Neural cell (in vitro differentiated cells): ENCODE results near the gene LRRC39.

Experiments used
- CTCF ChIP-seq: fragments of 450-650 bp; IDR thresholded peaks from 2 replicates; pipeline ENCODE4 v1.5.1; 2014; ENCODE audit warnings: antibody characterized with exemption, mild to moderate bottlenecking, moderate library complexity; ENCODE audit not compliant: poor library complexity, severe bottlenecking
- EP300 ChIP-seq: fragments of 450-650 bp; conservative IDR thresholded peaks from 2 replicates; pipeline ENCODE4 v1.6.1; 2014; ENCODE audit warnings: antibody characterized with exemption, mild to moderate bottlenecking, moderate library complexity; ENCODE audit not compliant: poor library complexity, severe bottlenecking
- MXI1 ChIP-seq: fragments of 450-650 bp; conservative IDR thresholded peaks from 2 replicates; pipeline ENCODE4 v1.6.1; 2014; ENCODE audit warnings: antibody characterized with exemption, mild to moderate bottlenecking; ENCODE audit not compliant: poor library complexity, severe bottlenecking
- POLR2AphosphoS5 ChIP-seq: IDR thresholded peaks from 2 replicates; pipeline ENCODE4 v1.6.1; 2012
- REST ChIP-seq: IDR thresholded peaks from 2 replicates; pipeline ENCODE4 v1.6.1; 2012; ENCODE audit warnings: borderline replicate concordance
- TAF1 ChIP-seq: IDR thresholded peaks from 2 replicates; pipeline ENCODE4 v1.6.1; 2012; ENCODE audit warnings: low read depth

DNA sequence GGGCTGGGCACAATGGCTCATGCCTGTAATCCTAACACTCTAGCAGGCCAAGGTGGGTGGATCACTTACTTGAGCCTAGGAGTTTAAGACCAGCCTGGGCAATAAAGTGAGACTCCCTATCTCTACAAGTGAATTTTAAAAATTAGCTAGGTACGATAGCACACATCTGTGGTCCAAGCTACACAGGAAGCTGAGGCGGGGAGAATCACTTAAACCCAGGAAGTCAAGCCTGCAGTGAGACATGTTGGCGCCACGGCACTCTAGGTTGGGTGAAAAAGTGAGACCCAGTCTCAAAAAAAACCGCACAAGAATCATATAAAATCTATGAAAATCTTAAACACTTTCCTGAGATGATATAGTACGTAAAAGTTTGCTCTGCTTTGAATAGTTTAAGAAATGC, 41.4 kb upstream of the LRRC39 start:
- TF ChIP-seq EP300 (no peak), CTCF (no peak), POLR2AphosphoS5 (no peak), MXI1 (no peak), REST (no peak), TAF1 (no peak)
